Fibroblast of gingiva (primary cell): Measurements from ENCODE around the gene MUC12.
"Not testable (repeated sequence)": the region's sequence is repeated elsewhere in the genome, so short reads cannot be mapped to it uniquely, and the experiment has no call there.

Experiments used
- DNase-seq: peaks from one replicate; pipeline ENCODE4 v3.0.0-alpha.2; 2011; ENCODE audit warnings: low read depth

Gene MUC12

GRCh38 chr7:101064176-101064550 is 94.8 kb downstream of the MUC12 start:
- DNase-seq: not testable (repeated sequence)

DNA sequence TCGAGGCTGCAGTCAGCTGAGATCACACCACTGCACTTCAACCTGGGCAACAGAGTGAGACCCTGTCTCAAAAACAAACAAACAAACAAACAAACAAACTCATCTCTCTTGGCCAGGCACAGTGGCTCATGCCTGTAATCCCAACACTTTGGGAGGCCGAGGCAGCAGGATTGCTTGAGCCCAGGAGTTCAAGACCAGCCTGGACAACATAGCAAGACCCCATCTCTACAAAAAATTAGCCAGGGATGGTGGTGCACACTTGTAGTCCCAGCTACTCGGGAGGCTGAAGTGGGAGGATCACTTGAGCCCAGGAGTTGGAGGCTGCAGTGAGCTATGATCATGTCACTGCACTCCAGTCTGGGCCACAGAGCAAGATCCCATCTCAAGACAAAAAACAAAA is 95.8 kb downstream of the MUC12 start:
- DNase-seq: not testable (repeated sequence)

GRCh38 chr7:101066141-101066832 is 96.9 kb downstream of the MUC12 start:
- no peak for DNase-seq

DNA sequence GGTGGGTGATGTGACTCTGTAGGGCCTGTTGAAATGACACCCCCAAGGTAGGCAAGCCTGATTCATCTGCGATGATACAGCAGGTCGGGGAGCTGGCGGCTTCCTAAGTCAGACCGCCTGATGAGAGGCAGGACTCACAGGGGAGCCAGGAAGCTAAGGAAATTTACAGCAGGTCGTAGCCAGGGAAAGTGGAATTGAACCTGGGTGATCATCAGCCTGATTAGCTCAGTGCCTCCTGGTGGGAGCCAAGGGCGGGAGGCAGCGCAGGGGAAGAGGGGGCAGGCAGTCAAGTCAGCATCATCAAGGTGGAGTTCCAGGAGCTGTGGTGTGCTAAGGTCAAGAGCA is 97.4 kb downstream of the MUC12 start:
- DNase-seq: no peak

DNA sequence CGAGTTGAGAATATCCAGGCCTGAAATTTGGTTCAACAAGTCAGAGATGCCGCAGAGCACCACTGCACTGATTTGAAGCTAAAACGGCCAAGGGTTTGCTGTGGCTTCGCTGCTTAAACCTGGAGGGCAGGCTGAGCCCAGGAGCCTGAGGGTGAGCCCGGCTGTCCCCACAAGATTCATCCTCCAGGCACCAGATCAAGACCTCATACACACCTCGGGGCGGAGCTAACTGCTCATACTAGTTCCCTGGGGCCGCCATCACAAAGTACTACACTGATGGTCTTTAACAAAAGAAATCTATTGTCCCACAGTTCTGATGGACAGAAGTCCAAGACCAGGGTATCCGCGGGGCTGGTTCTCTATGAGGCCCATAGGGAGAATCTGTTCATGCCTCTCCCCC is 99.0 kb downstream of the MUC12 start:
- no peak for DNase-seq
